HepG2 (cell line): ENCODE results near the gene STK32B. TPM values are rescaled to one million over a fixed set of nuclear protein-coding genes. Genes with fewer than 3 reads are reported as not detected.

Experiments used
- ATAC-seq: fragments of 200-7000 bp; cut with Tn5 transposase; 3 replicates; pipeline ENCODE4 v1.9.1; 2020; ENCODE audit warnings: mild to moderate bottlenecking, moderate library complexity
- BruUV-seq: library from RNA; stranded (reverse); fragments of 400-500 nt; replicated peaks from 2 replicates; lab custom pipeline; 2021; lab: Mats Ljungman, UMichigan
- CTCF ChIA-PET: fragments of 300-600 bp; formaldehyde crosslinking; extraction: SDS; loops from one replicate; lab custom pipeline; 2021; ENCODE audit warnings: low total read pairs, inconsistent platforms, low intra/inter-chr PET ratio; lab: Yijun Ruan, JAX
- POLR2A ChIA-PET: fragments of 350-600 bp; sonication (Branson Sonifier 250); formaldehyde crosslinking; loops from one replicate; lab custom pipeline; 2020; ENCODE audit warnings: antibody characterized with exemption, inconsistent platforms; lab: Yijun Ruan, JAX
- DNase-seq: peaks from one replicate; pipeline ENCODE4 v3.0.0-alpha.2; 2015; ENCODE audit warnings: low spot score
- FAIRE-seq: peaks from 3 replicates; lab custom pipeline; 2011; peaks lifted over from hg19 to GRCh38; lab: Jason Lieb, UNC
- H2AFZ ChIP-seq: one replicate; pipeline ENCODE4 v1.6.1; 2011; ENCODE audit warnings: low read length, inconsistent platforms
- H3K27ac ChIP-seq: fragments of 300-600 bp; 3 replicates; pipeline ENCODE4 v1.8.0; 2011; ENCODE audit warnings: mixed run types, mild to moderate bottlenecking, mixed read lengths, low read length, inconsistent platforms; ENCODE audit not compliant: insufficient read depth; ENCODE audit errors: extremely low read length
- H3K27me3 ChIP-seq, 2 experiments: fragments of 200-600 bp in 1 of 2; 2 replicates in 1 of 2; 3 replicates in 1 of 2; pipeline versions ENCODE4 v1.6.0 to v1.8.0; 2011; ENCODE audit warnings: low read length in 2 of 2, mild to moderate bottlenecking in 2 of 2, moderate library complexity in 2 of 2, inconsistent platforms in 1 of 2; ENCODE audit not compliant: insufficient read depth in 2 of 2, control insufficient read depth in 1 of 2
- H3K36me3 ChIP-seq, 2 experiments: fragments of 200-600 bp in 1 of 2; replicated peaks in 1 of 2; 2 replicates in 1 of 2; 3 replicates in 1 of 2; pipeline versions ENCODE4 v1.5.1 to v1.8.0; 2011; ENCODE audit warnings: low read length in 2 of 2, inconsistent platforms in 1 of 2; ENCODE audit not compliant: insufficient read depth in 2 of 2, control insufficient read depth in 1 of 2
- H3K4me1 ChIP-seq: 2 replicates; pipeline ENCODE4 v1.5.1; 2012; ENCODE audit warnings: low read length, inconsistent platforms; ENCODE audit not compliant: insufficient read depth
- H3K4me2 ChIP-seq: 2 replicates; pipeline ENCODE4 v1.6.0; 2011; ENCODE audit warnings: low read depth, low read length, inconsistent platforms
- H3K4me3 ChIP-seq, 3 experiments: fragments of 200-600 bp in 1 of 3; sonication (generic), shearing (Covaris generic) in 1 of 3; replicated peaks in 1 of 3; 2 replicates each; pipeline ENCODE4 v1.5.1; 2011 to 2016; ENCODE audit warnings: low read length in 3 of 3, inconsistent platforms in 2 of 3, low read depth in 2 of 3, mild to moderate bottlenecking in 2 of 3, control low read depth in 1 of 3, mixed read lengths in 1 of 3; ENCODE audit not compliant: insufficient read depth in 1 of 3
- H3K79me2 ChIP-seq: one replicate; pipeline ENCODE4 v1.6.1; 2011; ENCODE audit warnings: low read length, inconsistent platforms; ENCODE audit not compliant: insufficient read depth
- H3K9ac ChIP-seq: 2 replicates; pipeline ENCODE4 v1.6.0; 2011; ENCODE audit warnings: mild to moderate bottlenecking, low read depth, low read length, inconsistent platforms; ENCODE audit not compliant: insufficient read depth
- H3K9me3 ChIP-seq: 2 replicates; pipeline ENCODE4 v1.5.1; 2012; ENCODE audit warnings: mild to moderate bottlenecking, low read length
- H4K20me1 ChIP-seq: 2 replicates; pipeline ENCODE4 v1.6.0; 2011; ENCODE audit warnings: inconsistent platforms, mild to moderate bottlenecking, low read length, moderate library complexity; ENCODE audit not compliant: insufficient read depth
- ESRRA ChIP-seq: sonication (generic); formaldehyde crosslinking; IDR thresholded peaks from 2 replicates; pipeline ENCODE4 v1.5.1; 2020; ENCODE audit warnings: mild to moderate bottlenecking, low read depth, missing genetic modification reagents
- IRF2 ChIP-seq: IDR thresholded peaks from 2 replicates; pipeline ENCODE4 v1.6.1; 2018; ENCODE audit warnings: missing genetic modification reagents, missing compliant biosample characterization
- KLF6 ChIP-seq: IDR thresholded peaks from 2 replicates; pipeline ENCODE4 v1.8.0; 2016; ENCODE audit warnings: missing biosample characterization, missing genetic modification reagents
- NFATC3 ChIP-seq: sonication (generic); formaldehyde crosslinking; IDR thresholded peaks from 2 replicates; pipeline ENCODE4 v1.5.1; 2020; ENCODE audit warnings: mild to moderate bottlenecking, missing genetic modification reagents
- SOX6 ChIP-seq, 2 experiments: fragments of 450-650 bp in 1 of 2; sonication (generic) in 1 of 2; formaldehyde crosslinking in 1 of 2; IDR thresholded peaks; 2 replicates each; pipeline versions ENCODE4 v1.4.0 to v1.6.1; 2017 to 2020; ENCODE audit warnings: antibody characterized with exemption in 1 of 2, mild to moderate bottlenecking in 1 of 2, missing genetic modification reagents in 1 of 2
- USF2 ChIP-seq, 2 experiments: sonication (generic) in 1 of 2; formaldehyde crosslinking in 1 of 2; IDR thresholded peaks; 2 replicates each; pipeline versions ENCODE4 v1.5.1 to v1.6.1; 2011 to 2020; ENCODE audit warnings: borderline replicate concordance in 1 of 2, low read depth in 1 of 2, low read length in 1 of 2, mild to moderate bottlenecking in 1 of 2, missing genetic modification reagents in 1 of 2, moderate library complexity in 1 of 2
- ZNF12 ChIP-seq: sonication (generic); formaldehyde crosslinking; IDR thresholded peaks from 2 replicates; pipeline ENCODE4 v1.5.0; 2020; ENCODE audit warnings: missing genetic modification reagents
- ZNF18 ChIP-seq: sonication (generic); formaldehyde crosslinking; IDR thresholded peaks from 2 replicates; pipeline ENCODE4 v1.8.0; 2022; ENCODE audit warnings: mild to moderate bottlenecking, missing genetic modification reagents; ENCODE audit not compliant: insufficient replicate concordance
- ZNF556 ChIP-seq: sonication (generic); formaldehyde crosslinking; IDR thresholded peaks from 2 replicates; pipeline ENCODE4 v1.4.0; 2020; ENCODE audit warnings: mild to moderate bottlenecking, missing genetic modification reagents, borderline replicate concordance
- ZNF574 ChIP-seq: sonication (generic); formaldehyde crosslinking; IDR thresholded peaks from 2 replicates; pipeline ENCODE4 v1.4.0; 2020; ENCODE audit warnings: missing genetic modification reagents
- ZNF660 ChIP-seq: sonication (generic); formaldehyde crosslinking; IDR thresholded peaks from 2 replicates; pipeline ENCODE4 v1.5.1; 2020; ENCODE audit warnings: mild to moderate bottlenecking, low read depth, missing genetic modification reagents, borderline replicate concordance
- WGBS: methylation state at CpG from one replicate; pipeline ENCODE4 v1.1.6; 2017; ENCODE audit warnings: low lambda C conversion rate; 5-methylcytosine and 5-hydroxymethylcytosine counted together
- in situ Hi-C: cut with HindIII; loops from 2 replicates; pipeline ENCODE4 v1.10.0; 2017; ENCODE audit warnings: low pct_unique_long_range_greater_than_20kb; ENCODE audit not compliant: extremely low pct_ligation_motif_present
- intact Hi-C: fragments of 100-400 bp; cut with micrococcal nuclease; formaldehyde crosslinking; loops from one replicate; pipeline ENCODE4 v1.10.0; 2022; ENCODE audit not compliant: unreplicated experiment
- polyA plus RNA-seq, 8 experiments: library from polyadenylated mRNA; depleted of rRNA in 3 of 8; stranded (reverse) in 7 of 8; unstranded in 1 of 8; fragments of >200 nt; fragmentation: Illumina TruSeq in 4 of 8; extraction: Trizol in 4 of 8; gene quantifications; 2 replicates each; pipeline versions ENCODE4 v1.2.1 to v1.2.3, GENCODE V29; 2011 to 2016; ENCODE audit warnings: low read depth in 4 of 8, missing spikeins in 1 of 8, mixed read lengths in 1 of 8; ENCODE audit not compliant: insufficient read depth in 1 of 8
- total RNA-seq, 5 experiments: library from RNA; depleted of rRNA; stranded (reverse); fragments of >200 nt; fragmentation: Illumina TruSeq; extraction: Trizol; gene quantifications; 2 replicates each; pipeline ENCODE4 v1.2.3, GENCODE V29; 2016; ENCODE audit warnings: low read depth in 1 of 5

Gene STK32B
- total and polyA plus RNA-seq, 2 of the 13 experiments (the other 11 are each of a cell fraction or from before 2014, with no cell fraction given), result not detected

- no peaks in the 10 kb centered on the region for H3K4me1 ChIP-seq
- no peak overlapping the region for H3K27ac ChIP-seq
- H3K27me3 ChIP-seq, result no peaks in the 10 kb centered on the region; a peak in 1 of 5 replicates
- no peaks in the 10 kb centered on the region for H4K20me1 ChIP-seq
- FAIRE-seq (no peak), DNase-seq (no peak), ATAC-seq (no peak)
- H3K79me2 ChIP-seq, result no peaks in the 10 kb centered on the region
- H3K4me2 ChIP-seq, result no peak overlapping the region
- ChIA-PET POLR2A (no interaction called here), CTCF (no interaction called here)
- intact Hi-C loops, result no loop called here
- in situ Hi-C loops, result loop anchor here (10.0 kb wide), 1 partner anchor 90 kb away; the partner anchor contains the start of gene STK32B
- H3K4me3 ChIP-seq, result no peak overlapping the region
- WGBS, result 0% methylated on average over 2 of the region's 2 CpGs
- H2AFZ ChIP-seq, result no peak overlapping the region
- BruUV-seq, result no TSS peak
- H3K9ac ChIP-seq, result no peak overlapping the region
- no peak for TF ChIP-seq IRF2 (CRISPR knock-in tag)
- no peak for TF ChIP-seq ZNF660 (CRISPR knock-in tag)
- no peak for TF ChIP-seq NFATC3 (CRISPR knock-in tag)
- no peak for TF ChIP-seq ESRRA (CRISPR knock-in tag)
- H3K9me3 ChIP-seq, result no peaks in the 10 kb centered on the region
- H3K36me3 ChIP-seq, result no peaks in the 10 kb centered on the region
Observed at GRCh38 chr4:5144384-5144783, 93.1 kb downstream of the STK32B start.

GRCh38 chr4:5146248-5146647, 95.0 kb downstream of the STK32B start:
- no peak overlapping the region for H2AFZ ChIP-seq
- ATAC-seq (no peak), FAIRE-seq (no peak), DNase-seq (no peak)
- H3K9me3 ChIP-seq, result no peaks in the 10 kb centered on the region
- in situ Hi-C loops, result loop anchor here (10.0 kb wide), 1 partner anchor 91 kb away; the partner anchor contains the start of gene STK32B
- POLR2A ChIA-PET, result no interaction called here
- H3K4me1 ChIP-seq, result no peaks in the 10 kb centered on the region
- no peak overlapping the region for H3K9ac ChIP-seq
- no peaks in the 10 kb centered on the region for H4K20me1 ChIP-seq
- H3K4me3 ChIP-seq, result no peak overlapping the region
- intact Hi-C loops, result no loop called here
- no peak overlapping the region for H3K4me2 ChIP-seq
- CTCF ChIA-PET, result interaction anchor here (0.7 kb wide), 1 partner anchor 151 kb away, joined by 3 read pairs; no protein-coding TSS in a partner anchor
- no peaks in the 10 kb centered on the region; a peak in 1 of 5 replicates for H3K27me3 ChIP-seq
- no peaks in the 10 kb centered on the region for H3K79me2 ChIP-seq
- H3K36me3 ChIP-seq, result no peaks in the 10 kb centered on the region
- WGBS, result 0% methylated on average over 5 of the region's 6 CpGs
- BruUV-seq, result no TSS peak
- H3K27ac ChIP-seq, result no peak overlapping the region
- TF ChIP-seq KLF6 (CRISPR knock-in tag) (no peak), ZNF12 (CRISPR knock-in tag) (no peak), USF2 (IDR thresholded peaks at IDR 0.05; ENCODE audit: low read depth, low read length) (no peak), USF2 (CRISPR knock-in tag; IDR thresholded peaks at IDR 0.05; ENCODE audit: borderline replicate concordance) (no peak), SOX6 (IDR thresholded peaks at IDR 0.05) (no peak), SOX6 (CRISPR knock-in tag; IDR thresholded peaks at IDR 0.05) (no peak), ZNF574 (CRISPR knock-in tag) (no peak), ZNF556 (CRISPR knock-in tag) (no peak), ZNF18 (CRISPR knock-in tag) (no peak)
